Stomach (tissue), 9 donors: ENCODE measurements around the gene ASTN1. TPM values are rescaled to one million over a fixed set of nuclear protein-coding genes. Genes with fewer than 3 reads are reported as not detected.

ENCODE experiments used
- DNase-seq, 2 donors: peaks; one replicate each; pipeline versions ENCODE4 v3.0.0 to v3.0.0-alpha.2; 2013 to 2019
- H3K27ac ChIP-seq, 5 donors: fragments of 200-600 bp in 4 of 5; sonication (generic) in 4 of 5; one replicate each; pipeline ENCODE4 v1.5.1; 2013 to 2019; ENCODE audit warnings: mild to moderate bottlenecking in 1 of 5, moderate library complexity in 1 of 5
- H3K27me3 ChIP-seq, 3 donors: fragments of 200-600 bp; sonication (generic); one replicate each; pipeline ENCODE4 v1.5.1; 2017 to 2019; ENCODE audit warnings: mixed run types in 1 of 3
- H3K36me3 ChIP-seq, 4 donors: fragments of 200-600 bp; sonication (generic); 1 replicate in 3 of 4; 2 replicates in 1 of 4; pipeline ENCODE4 v1.5.1; 2016 to 2019
- H3K4me1 ChIP-seq, 4 donors: fragments of 200-600 bp; sonication (generic); one replicate each; pipeline ENCODE4 v1.5.1; 2016 to 2019
- H3K4me3 ChIP-seq, 4 donors: fragments of 200-600 bp; sonication (generic) in 3 of 4; one replicate each; pipeline ENCODE4 v1.5.1; 2016 to 2019; ENCODE audit warnings: mild to moderate bottlenecking in 1 of 4
- H3K9me3 ChIP-seq, 4 donors: fragments of 200-600 bp; sonication (generic); one replicate each; pipeline ENCODE4 v1.5.1; 2016 to 2019
- EP300 ChIP-seq: sonication (generic); formaldehyde crosslinking; IDR thresholded peaks from one replicate; pipeline ENCODE4 v1.6.1; 2017; ENCODE audit warnings: antibody characterized with exemption
- POLR2A ChIP-seq, 4 donors: fragments of 450-650 bp; IDR thresholded peaks; one replicate each; pipeline ENCODE4 v1.6.1; 2016; ENCODE audit warnings: antibody characterized with exemption in 4 of 4, control low read depth in 2 of 4, mild to moderate bottlenecking in 1 of 4, moderate library complexity in 1 of 4
- POLR2AphosphoS5 ChIP-seq, 3 donors: sonication (generic); formaldehyde crosslinking; IDR thresholded peaks; one replicate each; pipeline ENCODE4 v1.6.1; 2016; ENCODE audit warnings: antibody characterized with exemption in 3 of 3
- WGBS, 5 donors: extraction: QIAGEN DNeasy Blood & Tissue Kit in 3 of 5; methylation state at CpG; one replicate each; pipeline versions ENCODE4 v1.1.5 to v1.1.7; 2013 to 2018; 5-methylcytosine and 5-hydroxymethylcytosine counted together
- intact Hi-C: fragments of 100-400 bp; cut with DNase I; formaldehyde crosslinking; loops from one replicate; pipeline ENCODE4 v1.15.1; 2023; ENCODE audit warnings: low total_unique reads
- polyA plus RNA-seq, 3 donors: library from polyadenylated mRNA; stranded (reverse); fragments of 200-250 nt; gene quantifications; one replicate each; pipeline ENCODE4 v1.2.3, GENCODE V29; 2013
- total RNA-seq, 5 donors: library from RNA; depleted of rRNA; stranded (reverse); fragments of >200 nt; gene quantifications; one replicate each; pipeline versions ENCODE4 v1.1.0 to v1.2.3, GENCODE V29; 2014 to 2016
- TF ChIP-seq, protein P1 (sequence below), 7 experiments: fragments of 450-650 bp in 4 of 7; fragments of 200-600 bp in 3 of 7; sonication (generic) in 3 of 7; IDR thresholded peaks; one replicate each; pipeline ENCODE4 v1.5.1; 2016 to 2019; ENCODE audit warnings: antibody characterized with exemption in 7 of 7, control low read depth in 2 of 7, mild to moderate bottlenecking in 1 of 7
- donor health status: healthy with polysubstance abuse.
- donor health status: Bipolar disorder and iron deficiency.
- donor health status: healthy.

Gene ASTN1
- total and polyA plus RNA-seq, 8 donors = 0.13 to 2.4 (median 0.51) TPM; not detected in 4

DNA sequence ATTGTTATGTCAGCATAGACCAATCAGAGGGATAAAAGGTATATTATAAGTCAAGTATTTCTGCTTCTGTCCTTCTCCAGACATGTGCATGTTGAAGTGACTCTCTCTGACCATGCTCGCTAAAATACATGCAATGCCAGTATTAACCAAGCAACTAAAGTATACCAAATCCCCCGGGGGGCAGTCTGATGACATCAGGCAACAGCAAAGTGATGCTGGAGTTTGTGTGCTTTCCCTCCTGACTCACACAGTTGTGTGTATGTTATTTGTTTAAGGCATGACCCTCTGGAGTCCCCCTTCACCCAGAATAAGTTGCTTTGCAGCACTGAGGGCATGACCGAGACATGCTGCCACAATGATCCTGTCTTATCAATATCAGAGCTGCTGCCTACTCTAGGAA is 8.4 kb upstream of the ASTN1 start:
- intact Hi-C loops = no loop called here
- WGBS, 5 donors = 66 to 75% (median 70%) methylated on average over 3 of the region's 3 CpGs
- peaks cover 10 to 15% (median 13%) of the 10 kb centered on the region in 4 donors for H3K4me1 ChIP-seq
- no peak overlapping the region for H3K27ac ChIP-seq
- H3K9me3 ChIP-seq = peaks cover 0 to 5% (median 0%) of the 10 kb centered on the region in 4 donors
- peaks cover 13 to 69% (median 37%) of the 10 kb centered on the region in 3 donors for H3K27me3 ChIP-seq
- no peaks in the 10 kb centered on the region for H3K36me3 ChIP-seq
- DNase-seq = no peak
- TF ChIP-seq EP300 (no peak), POLR2AphosphoS5 (IDR thresholded peaks at IDR 0.05) (no peak), POLR2A (IDR thresholded peaks at IDR 0.05) (no peak)
- TF ChIP-seq, protein P1, sequence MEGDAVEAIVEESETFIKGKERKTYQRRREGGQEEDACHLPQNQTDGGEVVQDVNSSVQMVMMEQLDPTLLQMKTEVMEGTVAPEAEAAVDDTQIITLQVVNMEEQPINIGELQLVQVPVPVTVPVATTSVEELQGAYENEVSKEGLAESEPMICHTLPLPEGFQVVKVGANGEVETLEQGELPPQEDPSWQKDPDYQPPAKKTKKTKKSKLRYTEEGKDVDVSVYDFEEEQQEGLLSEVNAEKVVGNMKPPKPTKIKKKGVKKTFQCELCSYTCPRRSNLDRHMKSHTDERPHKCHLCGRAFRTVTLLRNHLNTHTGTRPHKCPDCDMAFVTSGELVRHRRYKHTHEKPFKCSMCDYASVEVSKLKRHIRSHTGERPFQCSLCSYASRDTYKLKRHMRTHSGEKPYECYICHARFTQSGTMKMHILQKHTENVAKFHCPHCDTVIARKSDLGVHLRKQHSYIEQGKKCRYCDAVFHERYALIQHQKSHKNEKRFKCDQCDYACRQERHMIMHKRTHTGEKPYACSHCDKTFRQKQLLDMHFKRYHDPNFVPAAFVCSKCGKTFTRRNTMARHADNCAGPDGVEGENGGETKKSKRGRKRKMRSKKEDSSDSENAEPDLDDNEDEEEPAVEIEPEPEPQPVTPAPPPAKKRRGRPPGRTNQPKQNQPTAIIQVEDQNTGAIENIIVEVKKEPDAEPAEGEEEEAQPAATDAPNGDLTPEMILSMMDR (IDR thresholded peaks at IDR 0.05) = no peak
- H3K4me3 ChIP-seq = no peak overlapping the region

DNA sequence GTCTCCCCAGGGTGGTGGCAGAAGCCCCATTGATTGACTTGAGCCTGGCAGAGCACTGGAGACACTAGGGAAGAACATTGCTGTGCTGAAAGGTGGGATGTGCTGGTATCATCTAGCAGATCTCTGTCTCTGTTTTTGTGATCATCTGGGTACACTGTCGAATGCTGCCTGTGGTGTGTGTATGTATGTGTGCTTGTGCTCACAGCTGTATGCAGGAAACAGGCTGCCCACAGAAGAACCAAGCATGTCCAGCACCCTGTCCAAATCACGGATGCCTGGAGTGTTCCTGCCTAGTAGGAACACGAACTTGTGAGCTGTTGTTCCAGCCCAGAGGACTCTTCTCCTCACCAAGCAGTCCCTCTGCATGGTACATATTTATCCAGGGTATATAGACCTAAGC is 7.8 kb upstream of the ASTN1 start:
- peaks cover 10 to 15% (median 13%) of the 10 kb centered on the region in 4 donors for H3K4me1 ChIP-seq
- DNase-seq = no peak
- WGBS, 5 donors = 20 to 54% (median 44%) methylated on average over 1 to 3 of the region's 3 CpGs
- H3K27ac ChIP-seq = no peak overlapping the region
- H3K36me3 ChIP-seq = no peaks in the 10 kb centered on the region
- H3K27me3 ChIP-seq = peaks cover 13 to 73% (median 43%) of the 10 kb centered on the region in 3 donors
- intact Hi-C loops = no loop called here
- TF ChIP-seq POLR2AphosphoS5 (IDR thresholded peaks at IDR 0.05) (no peak), POLR2A (IDR thresholded peaks at IDR 0.05) (no peak), EP300 (no peak)
- TF ChIP-seq, protein P1 (IDR thresholded peaks at IDR 0.05) = no peak
- H3K4me3 ChIP-seq = no peak overlapping the region
- peaks cover 0 to 5% (median 0%) of the 10 kb centered on the region in 4 donors for H3K9me3 ChIP-seq

DNA sequence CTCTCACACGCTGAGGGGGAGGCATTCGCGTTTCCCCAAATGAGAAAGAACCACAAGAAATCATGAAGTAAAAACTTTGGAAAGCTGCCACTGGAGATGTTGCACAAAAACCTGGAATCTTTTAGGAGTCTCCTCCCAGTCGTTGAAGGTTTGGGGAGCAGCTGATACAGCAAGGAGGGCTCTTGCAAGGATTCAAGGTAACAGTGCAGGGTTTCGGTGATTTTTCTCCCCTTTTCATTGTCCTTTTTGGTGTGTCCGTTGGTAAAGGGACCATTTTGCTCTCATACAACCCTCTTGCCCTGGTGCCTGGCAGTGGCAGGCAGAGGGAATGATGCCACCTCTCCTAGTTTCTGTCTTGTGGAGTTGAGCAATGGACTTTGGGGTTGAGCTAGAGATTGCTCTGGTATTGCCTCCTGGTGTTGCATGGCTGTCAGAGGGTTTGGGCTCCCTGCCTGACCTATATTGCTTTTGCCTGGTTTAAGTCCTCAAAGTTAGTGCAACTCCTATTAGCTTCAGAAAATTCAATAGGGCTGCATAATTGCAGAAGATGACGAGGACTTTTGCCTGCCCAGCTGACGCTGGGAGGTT is 7.1 kb upstream of the ASTN1 start:
- Histone ChIP-seq H3K9me3 (no peaks in the 10 kb centered on the region), H3K4me3 (peak overlapping the region in 3 of 4 donors; percentile 28 to 45 (median 44)), H3K27ac (no peak overlapping the region), H3K4me1 (peaks cover 10 to 15% (median 13%) of the 10 kb centered on the region in 4 donors), H3K36me3 (no peaks in the 10 kb centered on the region), H3K27me3 (peaks cover 13 to 76% (median 43%) of the 10 kb centered on the region in 3 donors)
- TF ChIP-seq POLR2A (IDR thresholded peaks at IDR 0.05) (no peak), POLR2AphosphoS5 (IDR thresholded peaks at IDR 0.05) (no peak), EP300 (no peak)
- TF ChIP-seq, protein P1 (IDR thresholded peaks at IDR 0.05) = no peak
- intact Hi-C loops = no loop called here
- 10 to 17% (median 16%) methylated on average over 8 of the region's 8 CpGs for WGBS, 5 donors
- DNase-seq = no peak

DNA sequence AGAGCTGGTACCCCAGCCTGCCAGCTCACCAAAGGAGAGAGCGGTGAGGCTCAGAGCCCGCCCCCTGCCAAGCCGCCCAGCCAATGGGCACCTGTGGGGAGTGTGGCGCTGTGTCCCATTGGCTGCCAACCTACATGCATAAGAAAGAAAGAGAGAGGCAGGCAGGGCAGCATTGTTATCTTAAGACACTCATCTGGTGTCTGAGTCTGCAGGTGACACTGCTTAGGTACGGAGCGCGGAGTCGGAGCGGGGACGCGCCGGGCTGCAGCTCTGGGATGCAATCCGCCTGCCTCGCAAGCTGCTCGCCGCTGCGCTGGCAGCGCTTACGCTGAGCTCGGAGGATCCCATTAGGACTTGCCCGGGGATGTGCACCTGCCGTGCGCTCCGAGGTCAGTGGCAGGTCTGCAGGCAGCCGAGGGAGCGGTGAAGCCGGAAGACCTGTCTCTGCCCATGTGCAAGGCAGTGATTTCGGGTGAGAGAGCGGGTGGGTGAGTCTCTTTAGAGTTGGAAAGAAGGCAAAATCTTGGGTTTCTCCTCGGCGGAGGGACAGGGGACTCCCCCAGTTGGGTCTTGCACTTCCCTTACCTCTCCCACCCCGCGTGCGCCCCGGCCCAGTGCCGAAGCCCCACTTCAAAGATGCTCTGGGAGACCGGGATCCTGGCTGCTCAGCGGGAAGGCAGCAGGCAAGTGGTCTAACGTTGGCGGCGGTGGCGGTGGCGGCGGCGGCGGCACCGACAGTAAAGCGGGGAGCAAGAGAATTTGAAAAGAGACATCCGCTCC is 6.4 kb upstream of the ASTN1 start, which contains the start of gene BRINP2:
BRINP2 (plus strand) TSS at position 203 of the 780 bp plus-strand sequence. CDS start 58,919 bp downstream, outside the sequence.
- TF ChIP-seq, protein P1 (IDR thresholded peaks at IDR 0.05) = no peak
- TF ChIP-seq POLR2AphosphoS5 (IDR thresholded peaks at IDR 0.05) (no peak), EP300 (no peak), POLR2A (IDR thresholded peaks at IDR 0.05) (no peak)
- no peaks in the 10 kb centered on the region for H3K9me3 ChIP-seq
- intact Hi-C loops = no loop called here
- H3K27ac ChIP-seq = no peak within 1 kb of the TSS
- 2 to 6% (median 4%) methylated on average over 31 to 49 of the region's 49 CpGs for WGBS, 5 donors
- H3K4me3 ChIP-seq = peak within 1 kb of the TSS; percentile 28 to 45 (median 37)
- peaks cover 10 to 15% (median 13%) of the 10 kb centered on the region in 4 donors for H3K4me1 ChIP-seq
- DNase-seq = peak; percentile 56 to 74
- no peaks in the 10 kb centered on the region for H3K36me3 ChIP-seq
- peaks cover 13 to 80% (median 43%) of the 10 kb centered on the region in 3 donors for H3K27me3 ChIP-seq
